GM18520 (cell line): ENCODE results near the gene SMIM23.

Experiments
- ATAC-seq: cut with Tn5 transposase; IDR thresholded peaks from one replicate; pipeline ENCODE4 v1.9.1; 2021; ENCODE audit not compliant: unreplicated experiment

SMIM23 gene

DNA sequence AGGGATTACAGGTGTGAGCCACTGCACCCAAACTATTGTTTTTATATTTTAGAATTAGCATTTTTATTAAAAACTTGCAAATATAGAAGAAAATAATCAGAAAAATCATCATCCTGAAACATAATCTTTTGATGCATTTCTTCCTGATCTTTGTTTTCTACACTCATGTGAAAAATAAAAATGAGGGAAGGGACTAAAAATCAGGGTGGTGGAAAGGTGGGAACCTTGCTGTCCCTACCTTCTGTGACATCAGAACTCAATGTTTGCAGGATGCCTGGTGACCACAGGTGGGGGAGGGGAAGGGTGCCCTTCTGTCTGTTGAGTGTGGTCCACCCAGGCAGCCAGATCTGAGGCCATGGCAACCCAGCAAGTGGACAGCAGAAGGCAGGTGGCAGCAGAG is at the start of gene SMIM23:
SMIM23 (plus strand) TSS at position 301 of the 400 bp plus-strand sequence; CDS start at position 356, 55 bp downstream.
- no peak for ATAC-seq

DNA sequence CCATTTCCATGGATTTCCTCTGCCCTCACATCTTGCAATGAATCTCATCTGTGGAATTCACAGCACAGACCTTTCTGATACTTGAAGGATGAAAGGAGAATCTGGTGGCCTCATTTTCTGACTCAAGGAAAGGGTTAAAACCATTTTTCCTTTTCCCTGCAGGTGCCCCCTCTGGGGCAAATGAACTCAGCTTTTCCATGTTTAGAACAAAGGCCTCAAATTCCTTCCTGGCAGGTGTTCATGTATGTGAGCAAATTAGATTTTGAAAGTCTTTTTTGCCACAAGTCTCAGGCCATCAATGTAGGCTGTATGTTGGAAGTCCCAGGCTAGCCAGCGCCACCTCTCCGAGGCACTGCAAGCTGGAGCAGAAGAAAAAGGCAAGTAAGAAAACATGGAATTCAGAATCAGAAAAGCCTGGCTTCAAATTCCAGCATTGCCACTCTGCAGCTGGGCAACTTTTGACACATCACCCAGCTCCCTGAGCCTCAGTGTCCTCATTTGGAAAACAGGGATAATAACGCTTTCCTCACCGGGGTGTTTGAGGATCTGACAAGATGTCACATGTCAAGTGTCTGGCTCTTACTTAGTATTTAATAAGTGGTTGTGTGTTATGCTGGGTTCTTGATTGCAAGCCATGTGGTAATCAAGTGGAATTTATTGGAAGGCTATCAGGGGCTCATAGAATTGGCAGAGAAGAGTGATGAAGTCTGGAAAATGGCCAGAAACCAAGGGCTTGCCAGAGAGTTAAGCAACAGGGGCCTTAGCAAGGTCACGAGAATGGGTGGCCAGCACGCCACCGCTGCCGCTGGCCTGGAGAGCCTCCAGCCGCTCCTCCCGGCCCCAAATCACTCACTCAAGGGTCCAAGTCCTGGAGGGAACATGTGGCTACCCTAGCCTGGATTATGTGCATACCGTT is 48.4 kb upstream of the SMIM23 start:
- no peak for ATAC-seq

DNA sequence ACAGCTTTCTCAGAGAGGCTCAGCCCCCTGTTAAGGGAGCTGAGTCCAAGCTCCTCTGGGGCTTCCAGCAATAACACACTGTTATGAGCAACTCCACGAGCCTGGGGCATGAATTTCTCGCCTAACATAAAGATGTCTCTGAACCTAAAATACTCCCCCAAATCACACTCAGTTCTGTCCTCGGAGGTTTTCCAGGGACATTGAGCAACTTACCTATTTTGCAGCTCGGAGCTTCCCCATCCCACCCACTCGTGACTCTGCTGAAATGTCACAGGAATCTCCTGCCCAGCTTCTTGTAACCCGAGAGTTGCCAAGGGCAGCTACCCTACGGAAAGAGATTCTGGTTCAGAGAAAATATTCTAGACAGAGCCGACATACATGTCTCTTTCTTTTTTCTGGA is 47.1 kb upstream of the SMIM23 start:
- no peak for ATAC-seq

- no peak for ATAC-seq
Observed at GRCh38 chr5:171739271-171739670, 46.3 kb upstream of the SMIM23 start.

DNA sequence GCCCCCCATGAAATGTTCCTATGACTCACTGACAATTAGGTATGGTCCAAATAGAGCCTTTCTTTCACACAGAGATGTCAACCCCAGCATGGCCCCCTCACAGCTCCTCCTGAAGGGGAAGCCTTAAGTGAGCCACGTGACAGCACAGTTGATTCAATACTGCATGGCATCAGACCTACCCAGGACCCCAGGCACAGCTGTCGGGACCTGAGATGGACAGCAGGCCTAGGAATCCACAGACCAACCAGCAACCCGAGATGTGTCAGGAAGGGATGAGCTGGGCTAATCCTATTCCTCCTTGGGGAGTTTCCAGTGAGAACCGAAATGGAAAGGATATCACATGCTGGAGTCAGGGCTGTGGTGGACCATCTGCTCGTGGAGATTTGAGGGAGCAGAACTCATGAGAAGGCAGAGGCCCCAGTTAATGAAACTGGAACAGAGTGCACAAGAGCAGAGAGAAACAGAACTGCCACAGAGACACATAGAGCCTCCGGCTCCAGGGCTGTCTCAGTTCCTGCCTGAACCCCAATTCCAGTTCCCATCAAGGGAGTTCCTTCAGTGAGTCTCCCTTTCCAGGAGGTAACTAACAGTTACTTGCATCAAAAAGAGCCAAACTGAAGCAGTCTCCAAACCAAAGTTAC is 42.1 kb upstream of the SMIM23 start:
- no peak for ATAC-seq

DNA sequence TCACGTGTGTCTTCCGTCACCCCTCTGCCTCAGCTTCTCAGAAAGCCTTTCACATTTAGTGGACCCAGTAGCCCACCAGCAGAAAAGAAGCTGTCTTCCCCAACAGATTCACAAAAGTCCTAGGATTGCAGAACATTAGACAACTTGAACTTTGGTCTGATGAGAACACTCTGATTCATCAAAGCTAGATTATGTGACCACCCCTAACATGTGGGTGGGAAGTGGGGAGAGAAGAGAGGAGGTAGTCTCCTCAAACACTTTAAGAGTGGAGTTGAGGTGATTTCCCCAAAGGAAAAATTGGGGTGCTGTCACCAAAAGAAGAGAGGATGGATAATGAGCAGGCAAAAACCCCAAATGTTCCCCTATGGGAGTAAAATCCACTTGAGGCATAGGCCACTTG is 41.4 kb upstream of the SMIM23 start:
- no peak for ATAC-seq

DNA sequence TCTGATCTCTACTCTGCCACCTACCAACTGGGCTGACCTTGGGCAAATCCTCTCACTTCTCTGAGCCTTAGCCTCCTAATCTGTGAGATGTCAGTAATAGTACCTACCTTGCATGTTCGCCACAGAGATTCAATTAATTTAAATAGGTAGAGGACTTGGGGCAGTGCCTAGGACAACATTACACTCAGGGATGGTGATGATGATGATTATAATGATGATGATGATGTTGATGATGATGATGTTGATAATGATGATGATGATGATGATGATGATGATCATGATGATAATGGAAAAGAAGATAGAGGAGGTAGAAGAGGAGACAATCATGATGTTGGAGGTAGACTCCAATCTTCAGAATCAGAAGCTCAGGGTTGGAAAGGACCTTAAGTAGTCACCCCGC is 40.7 kb upstream of the SMIM23 start:
- ATAC-seq: no peak

DNA sequence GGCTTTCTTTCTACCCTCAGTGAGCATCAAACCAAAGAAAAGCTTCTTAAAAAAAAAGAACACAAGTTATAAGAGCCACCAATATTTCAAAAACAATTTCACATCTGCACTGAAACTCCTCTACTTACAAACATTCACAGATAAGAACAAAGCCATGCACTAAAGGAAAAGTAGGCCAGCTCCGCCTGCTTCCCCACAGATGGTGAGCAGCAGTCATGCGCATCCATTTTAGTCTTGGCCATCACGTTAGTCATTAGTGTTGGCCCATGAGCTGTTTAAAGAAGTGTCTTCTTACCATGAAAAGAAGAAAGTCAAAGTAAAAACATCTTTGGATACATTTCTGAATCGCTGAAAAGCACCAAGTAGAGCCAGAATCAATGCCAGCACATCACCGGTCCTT is 40.0 kb upstream of the SMIM23 start:
- ATAC-seq: no peak

DNA sequence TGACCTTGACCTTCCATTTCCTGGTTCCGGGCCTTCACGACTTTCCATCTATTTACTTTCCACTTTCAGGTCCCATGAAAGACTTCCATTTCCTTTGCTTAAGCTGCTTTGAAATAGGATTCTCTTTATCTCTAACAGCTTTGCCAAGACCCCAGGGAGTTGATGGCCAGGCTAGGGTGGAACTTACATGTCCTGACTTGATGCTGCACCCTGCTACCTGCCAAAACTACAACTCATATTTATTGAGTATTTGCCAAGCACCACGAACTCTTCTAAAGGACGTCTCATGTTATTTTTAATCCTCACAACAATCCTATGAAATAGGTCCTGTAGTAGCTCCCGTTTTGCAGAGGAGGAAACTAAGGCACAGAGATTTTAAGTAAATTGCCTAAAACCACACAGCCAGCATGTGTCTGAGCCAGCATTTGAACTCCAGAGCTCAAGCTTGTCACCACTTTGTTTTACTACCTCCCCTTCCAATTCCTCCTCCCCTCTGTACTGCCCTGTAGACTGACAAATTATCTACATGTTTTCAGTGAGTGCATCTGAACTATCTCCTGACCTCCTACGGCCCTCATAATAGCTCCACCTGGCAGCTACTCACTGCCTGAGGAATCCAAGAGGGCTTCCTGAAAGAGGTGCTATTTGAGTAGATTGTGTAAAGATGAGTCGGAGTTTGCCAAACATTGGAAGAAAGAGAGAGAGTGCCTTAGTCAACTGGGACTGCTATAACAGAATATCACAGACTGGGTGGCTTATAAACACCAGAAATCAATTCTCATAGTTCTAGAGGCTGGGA is 38.4 kb upstream of the SMIM23 start:
- no peak for ATAC-seq

DNA sequence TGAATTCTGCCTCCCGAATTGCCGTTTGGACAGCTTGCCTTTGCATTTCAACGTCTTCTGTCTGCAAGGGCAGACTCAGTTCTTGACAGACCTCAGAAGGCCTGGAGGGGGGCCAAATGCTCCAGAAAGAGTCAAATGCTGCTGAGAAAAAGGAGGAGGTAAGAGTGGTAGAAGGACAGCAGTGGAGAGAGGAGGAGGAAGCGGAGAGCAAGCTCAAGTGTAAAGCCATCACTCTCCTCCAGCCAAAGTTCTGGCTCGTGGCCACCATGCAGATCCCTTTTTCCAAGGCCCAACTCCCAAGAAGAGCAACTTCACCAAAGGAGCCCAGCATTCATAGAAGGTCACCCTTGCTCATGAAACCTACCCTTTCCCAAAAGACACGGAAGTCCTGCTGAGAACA is 36.9 kb upstream of the SMIM23 start:
- ATAC-seq: no peak

DNA sequence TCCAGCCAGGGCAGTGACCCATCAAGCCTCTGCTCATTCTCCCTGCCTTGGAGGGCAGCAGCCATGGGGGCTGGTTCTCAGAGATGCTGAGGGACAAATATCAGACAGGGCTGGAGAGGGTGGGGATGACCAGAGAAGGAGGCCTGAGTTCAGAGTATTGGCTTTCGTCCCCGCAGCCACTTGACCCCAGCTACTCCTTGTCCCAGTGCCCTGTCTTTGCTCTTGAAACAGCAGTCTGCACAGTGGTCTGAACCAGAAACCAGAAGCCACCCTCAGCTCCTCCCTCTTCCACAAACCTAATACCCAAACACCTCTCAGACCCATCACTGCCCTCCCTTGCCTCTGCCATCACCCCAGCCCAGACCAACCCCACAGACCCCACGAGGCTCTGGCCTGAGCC is 36.3 kb upstream of the SMIM23 start:
- ATAC-seq: no peak

GRCh38 chr5:171750311-171750788 is 35.3 kb upstream of the SMIM23 start:
- ATAC-seq: no peak

- ATAC-seq: no peak
Observed at GRCh38 chr5:171755354-171755821, 30.2 kb upstream of the SMIM23 start.

GRCh38 chr5:171757853-171758535 is 27.6 kb upstream of the SMIM23 start:
- ATAC-seq: no peak

DNA sequence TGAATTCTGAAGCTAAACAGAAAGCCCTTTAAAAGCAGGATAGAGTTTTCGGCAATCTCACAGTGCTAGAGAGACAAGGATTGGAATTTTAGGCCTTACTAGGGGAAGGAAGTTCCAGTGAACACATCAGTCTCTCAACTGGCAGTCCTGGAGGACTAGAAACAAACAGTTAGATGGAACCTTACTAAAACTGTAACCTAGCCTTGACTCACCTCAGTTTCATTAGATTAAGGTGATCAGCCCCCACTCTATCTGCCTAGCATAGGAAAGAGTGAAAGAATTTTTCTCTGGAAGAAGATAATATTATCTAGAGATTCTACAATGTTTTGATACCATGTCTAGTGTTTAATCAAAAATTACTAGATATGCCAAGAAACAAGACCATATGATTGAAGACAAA is 25.8 kb upstream of the SMIM23 start:
- ATAC-seq: no peak

GRCh38 chr5:171762021-171762608 is 23.5 kb upstream of the SMIM23 start:
- ATAC-seq: no peak

DNA sequence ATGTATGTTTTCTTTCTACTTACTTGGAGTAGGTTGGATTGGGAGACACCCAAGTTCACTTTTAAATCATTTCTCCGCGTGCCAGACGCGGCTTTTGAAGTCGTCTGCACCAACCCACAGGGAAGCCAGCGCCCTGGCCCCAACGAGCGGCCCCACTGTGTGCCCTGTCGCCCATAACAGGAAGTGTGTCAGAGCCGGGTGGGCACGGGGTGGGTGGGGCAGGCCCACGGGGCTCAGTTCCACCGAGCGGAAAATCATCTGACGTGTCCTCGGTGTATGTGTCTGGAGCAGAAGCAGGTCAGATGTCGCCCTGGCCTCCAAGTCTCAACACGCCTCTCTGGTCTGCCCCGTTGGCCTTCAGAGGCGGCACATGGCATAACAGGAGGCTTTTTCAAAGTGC is 22.7 kb upstream of the SMIM23 start:
- no peak for ATAC-seq

- ATAC-seq: no peak
Observed at GRCh38 chr5:171764265-171764664, 21.4 kb upstream of the SMIM23 start.

GRCh38 chr5:171766875-171767274 is 18.7 kb upstream of the SMIM23 start:
- no peak for ATAC-seq

GRCh38 chr5:171770153-171770552 is 15.5 kb upstream of the SMIM23 start:
- ATAC-seq: no peak
